NCI-H226 (cell line): Measurements from ENCODE around the gene KICS2.
"Not testable (repeated sequence)": the region's sequence is repeated elsewhere in the genome, so short reads cannot be mapped to it uniquely, and the experiment has no call there.

Source experiments
- DNase-seq: peaks from one replicate; pipeline ENCODE4 v3.0.0-alpha.2; 2015

Gene KICS2

GRCh38 chr12:64222009-64222765, at the start of gene KICS2:
TSS of gene KICS2 (minus strand) at chr12:64222296. CDS start at chr12:64222237, 59 bp downstream.
- DNase-seq = peak; percentile 95

GRCh38 chr12:64270411-64270810, 48.3 kb upstream of the KICS2 start:
- DNase-seq = no peak

DNA sequence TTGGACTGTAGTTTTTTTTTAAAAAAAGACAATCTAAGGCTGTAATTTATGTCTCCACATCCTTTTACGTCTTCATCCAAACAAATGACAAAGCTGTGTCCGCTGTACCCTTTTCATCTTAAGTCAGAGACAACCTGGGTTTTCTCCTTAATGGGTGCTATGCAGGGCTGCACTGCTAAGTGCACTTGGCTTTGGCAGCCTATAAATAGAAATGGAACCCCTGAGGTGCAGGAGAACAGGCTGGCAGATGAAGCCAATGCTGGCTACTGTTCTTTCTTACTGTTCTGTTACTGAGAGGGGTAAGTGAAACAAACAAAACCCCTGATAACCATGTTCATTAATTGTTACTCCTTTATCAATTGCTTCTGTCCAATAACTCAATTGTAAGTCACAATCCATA, 47.1 kb upstream of the KICS2 start:
- no peak for DNase-seq

GRCh38 chr12:64268409-64268808, 46.3 kb upstream of the KICS2 start:
- no peak for DNase-seq

GRCh38 chr12:64265839-64266238, 43.7 kb upstream of the KICS2 start:
- DNase-seq = no peak

GRCh38 chr12:64261813-64262212, 39.7 kb upstream of the KICS2 start:
- DNase-seq = no peak

DNA sequence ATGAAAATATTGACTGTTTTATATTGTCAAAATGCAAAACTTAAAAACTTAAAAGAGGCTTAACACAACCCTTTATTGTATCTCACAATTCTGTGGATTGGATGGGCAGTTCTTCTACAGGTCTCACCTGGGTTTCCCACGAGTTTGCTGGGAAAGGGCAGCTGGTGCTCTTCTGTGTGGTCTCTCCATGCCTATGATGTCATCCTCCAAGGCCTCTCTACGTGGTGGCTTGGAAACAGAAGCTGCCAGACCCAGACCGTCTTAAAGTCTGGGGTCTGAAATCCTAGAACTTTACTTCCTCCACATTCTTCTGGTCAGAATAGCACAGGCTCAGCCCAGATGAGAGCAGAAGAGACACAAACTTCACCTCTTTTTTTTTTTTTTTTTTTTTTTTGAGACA, 36.5 kb upstream of the KICS2 start:
- DNase-seq = no peak

GRCh38 chr12:64256166-64256800, 34.2 kb upstream of the KICS2 start:
- peak; percentile 46 for DNase-seq

DNA sequence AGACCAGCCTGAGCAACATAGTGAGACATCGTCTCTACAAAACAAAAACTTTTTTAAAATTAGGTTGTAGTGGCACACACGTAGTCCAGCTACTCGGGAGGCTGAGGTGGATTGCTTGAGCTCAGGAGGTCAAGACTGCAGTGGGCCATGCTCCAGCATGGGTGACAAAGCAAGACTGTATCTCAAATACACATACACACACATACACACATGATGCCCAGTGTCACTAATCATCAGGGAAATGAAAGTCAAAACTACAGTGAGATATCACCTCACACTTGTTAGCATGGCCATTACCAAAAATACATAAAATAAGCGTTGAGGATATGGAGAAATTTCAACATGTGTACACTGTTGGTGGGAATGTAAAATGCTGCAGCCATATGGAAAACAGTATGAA, 33.2 kb upstream of the KICS2 start:
- no peak for DNase-seq

DNA sequence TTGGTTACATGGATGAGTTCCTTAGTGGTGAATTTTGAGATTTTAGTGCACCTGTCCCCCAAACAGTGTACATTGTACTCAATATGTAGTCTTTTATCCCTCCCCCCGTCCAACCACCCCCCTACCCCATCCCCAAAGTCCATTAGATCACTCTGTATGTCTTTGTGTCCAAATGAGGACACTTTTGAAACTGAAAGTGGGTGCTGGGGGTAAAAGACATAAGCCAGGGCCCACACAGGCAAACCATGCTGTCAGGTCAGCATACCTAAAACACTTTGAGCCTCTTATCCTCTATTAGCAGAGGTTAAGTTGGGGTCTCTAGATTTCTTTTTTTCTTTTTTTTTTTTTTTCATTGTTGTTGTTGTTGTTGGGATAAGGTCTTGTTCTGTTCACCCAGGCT, 31.3 kb upstream of the KICS2 start:
- DNase-seq = no peak

- no peak for DNase-seq
These were observed 30.6 kb upstream of the KICS2 start for GRCh38 chr12:64252681-64253080.

GRCh38 chr12:64243809-64244208, 21.7 kb upstream of the KICS2 start:
- DNase-seq = no peak

DNA sequence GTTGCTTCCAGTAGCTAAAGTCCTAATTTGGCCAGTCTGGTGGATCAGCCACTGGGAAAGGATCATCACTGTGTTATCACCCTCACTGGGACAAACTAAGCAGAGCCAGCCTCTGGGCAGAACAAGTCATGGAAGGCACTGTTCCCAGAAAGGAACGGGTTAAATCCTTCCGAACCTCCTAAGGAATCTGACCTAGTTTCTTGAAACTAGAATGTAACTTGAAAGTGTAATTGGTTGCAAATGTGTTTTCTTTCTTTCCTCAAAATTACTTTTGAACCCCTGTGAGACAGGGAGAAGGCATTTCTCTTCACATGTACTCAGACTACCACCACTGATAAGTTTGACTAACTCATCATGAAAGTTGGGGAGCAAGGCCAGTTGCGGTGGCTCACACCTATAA, 18.7 kb upstream of the KICS2 start:
- no peak for DNase-seq

- no peak for DNase-seq
These were observed 15.3 kb upstream of the KICS2 start for GRCh38 chr12:64237382-64237781.

DNA sequence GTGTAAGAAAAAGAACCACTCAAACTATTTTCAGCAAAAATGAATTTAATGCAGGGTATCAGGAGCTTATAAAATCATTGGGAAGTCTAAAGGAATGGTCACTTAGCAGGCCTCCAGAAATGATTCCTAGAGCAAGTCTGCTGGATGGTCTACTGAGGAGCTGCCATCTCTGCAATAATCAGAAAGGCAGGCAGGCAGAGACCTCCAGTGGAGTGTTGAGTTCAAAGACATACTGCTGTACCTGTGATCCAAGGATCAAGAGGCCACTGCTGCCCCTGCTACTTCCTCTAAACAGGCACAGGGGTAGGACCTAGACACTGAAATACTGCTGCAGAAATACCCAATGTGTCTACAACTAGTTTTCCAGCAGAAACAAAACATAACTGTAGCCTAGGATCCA, 14.5 kb upstream of the KICS2 start:
- peak; percentile 17 for DNase-seq

- DNase-seq = no peak
These were observed 10.1 kb upstream of the KICS2 start for GRCh38 chr12:64232196-64232595.

GRCh38 chr12:64229796-64230195, 7.7 kb upstream of the KICS2 start:
- DNase-seq = no peak

DNA sequence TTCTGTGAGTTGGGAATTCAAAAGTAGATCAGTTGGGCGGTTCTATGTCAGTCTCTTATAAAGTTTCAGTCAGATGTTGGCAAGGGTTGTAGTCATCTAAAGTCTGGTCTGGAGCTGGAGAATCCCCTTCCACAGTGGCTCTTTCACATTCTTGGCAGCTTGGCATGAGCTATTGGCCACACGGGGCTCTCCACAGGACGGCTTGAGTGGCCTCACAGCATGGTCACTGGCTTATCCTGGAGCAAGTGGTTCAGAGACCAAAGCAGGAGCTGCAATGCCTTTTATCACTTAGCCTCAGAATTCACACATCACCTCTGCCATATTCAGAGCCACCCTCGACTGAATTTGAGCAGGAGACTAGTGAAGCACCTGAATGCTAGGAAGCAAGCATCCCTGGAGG, 7.1 kb upstream of the KICS2 start:
- no peak for DNase-seq

DNA sequence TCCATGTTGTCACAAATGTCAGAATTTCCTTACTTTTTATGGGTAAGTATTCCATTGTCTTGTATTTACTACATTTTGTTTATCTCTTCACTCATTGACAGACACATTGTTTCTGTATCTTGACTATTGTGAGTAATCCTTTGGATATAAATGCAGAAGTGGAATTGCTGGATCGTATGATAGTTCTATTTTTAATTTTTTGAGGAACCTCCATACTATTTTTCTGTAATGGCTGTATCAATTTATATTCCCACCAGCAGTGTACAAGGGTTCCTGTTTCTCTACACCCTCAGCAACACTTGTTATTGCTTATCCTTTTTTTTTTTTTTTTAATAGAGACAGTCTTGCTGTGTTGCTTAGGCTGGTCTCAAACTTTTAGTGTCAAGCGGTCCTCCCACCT, 3.5 kb upstream of the KICS2 start:
- DNase-seq = no peak

- DNase-seq = peak; percentile 81
These were observed 466 bp downstream of the KICS2 start for GRCh38 chr12:64221651-64222008.

GRCh38 chr12:64220046-64220445, 2.0 kb downstream of the KICS2 start:
- no peak for DNase-seq

DNA sequence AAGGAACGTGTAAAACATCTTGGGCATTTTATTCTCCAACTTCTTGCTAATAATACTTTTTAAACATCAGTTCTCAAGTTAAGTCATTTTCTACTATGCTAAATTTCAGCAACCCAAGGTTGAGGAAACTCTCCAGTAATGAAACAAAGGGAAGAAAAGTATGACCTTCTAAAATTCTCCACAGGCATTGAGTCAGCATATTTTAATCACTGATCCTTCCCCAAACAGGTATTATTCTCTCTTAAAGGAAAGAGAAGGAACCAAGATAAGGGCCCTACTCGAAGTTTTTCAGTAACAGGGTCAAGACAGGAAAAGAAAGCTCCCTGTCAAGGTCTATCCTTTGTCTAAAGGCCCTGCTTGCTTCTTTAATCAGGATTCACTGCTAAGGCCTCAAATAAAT, 3.0 kb downstream of the KICS2 start:
- no peak for DNase-seq

GRCh38 chr12:64218597-64218996, 3.5 kb downstream of the KICS2 start:
- no peak for DNase-seq

- not testable (repeated sequence) for DNase-seq
These were observed 4.5 kb downstream of the KICS2 start for GRCh38 chr12:64217643-64218042.

DNA sequence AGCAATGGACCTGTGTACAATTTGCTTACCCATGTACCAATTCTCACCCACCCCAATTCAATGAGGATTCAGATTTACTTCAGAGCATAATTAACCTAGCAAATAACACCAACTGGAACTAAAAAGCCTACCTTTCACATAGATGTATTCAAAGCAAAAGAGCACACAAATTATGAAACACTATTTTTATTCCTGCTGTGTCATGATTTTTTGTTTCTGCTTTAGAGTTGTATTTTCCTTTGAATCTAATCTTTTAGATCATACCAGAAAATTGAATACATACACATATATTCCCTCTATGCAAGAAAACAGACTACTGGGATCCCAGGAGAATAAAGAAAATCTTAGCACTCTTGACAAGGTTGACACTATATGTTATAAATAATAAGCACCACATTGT, 5.9 kb downstream of the KICS2 start:
- DNase-seq = no peak
